NCI-H526 treated with DMSO at 0.1 percent for 48 hours (cell line): ENCODE data around the gene GPX5.

Experiments
- DNase-seq: peaks from one replicate; lab custom pipeline; 2025; lab: John Stamatoyannopoulos, UW

Gene GPX5

GRCh38 chr6:28555136-28555535, 29.5 kb downstream of the GPX5 start:
- no peak for DNase-seq

GRCh38 chr6:28558629-28559028, 32.9 kb downstream of the GPX5 start:
- DNase-seq: no peak

- DNase-seq: no peak
Observed at GRCh38 chr6:28563430-28564095, 37.9 kb downstream of the GPX5 start.

GRCh38 chr6:28565823-28566526, 40.3 kb downstream of the GPX5 start:
- no peak for DNase-seq

GRCh38 chr6:28566527-28567252, 41.0 kb downstream of the GPX5 start:
- DNase-seq: no peak

- no peak for DNase-seq
Observed at GRCh38 chr6:28567506-28567905, 41.8 kb downstream of the GPX5 start.

GRCh38 chr6:28568515-28569108, 42.9 kb downstream of the GPX5 start:
- no peak for DNase-seq

GRCh38 chr6:28569748-28570147, 44.1 kb downstream of the GPX5 start:
- DNase-seq: no peak

GRCh38 chr6:28580475-28580874, 54.8 kb downstream of the GPX5 start:
- peak; percentile 59 for DNase-seq

- DNase-seq: no peak
Observed at GRCh38 chr6:28583463-28583862, 57.8 kb downstream of the GPX5 start.
